Hepatocyte (in vitro differentiated cells): ENCODE results near the gene WTAP.

Source experiments
- CTCF ChIP-seq: fragments of 200-600 bp; sonication (generic); IDR thresholded peaks from 2 replicates; pipeline ENCODE4 v1.5.1; 2016; ENCODE audit warnings: antibody characterized with exemption, mild to moderate bottlenecking; ENCODE audit not compliant: poor library complexity
- EZH2 ChIP-seq: fragments of 200-600 bp; sonication (generic); IDR thresholded peaks from 2 replicates; pipeline ENCODE4 v1.6.1; 2016; ENCODE audit warnings: antibody characterized with exemption, mild to moderate bottlenecking, borderline replicate concordance
- EZH2phosphoT487 ChIP-seq: fragments of 200-600 bp; sonication (generic); IDR thresholded peaks from one replicate; pipeline ENCODE4 v1.6.1; 2018; ENCODE audit warnings: antibody characterized with exemption, mild to moderate bottlenecking, low read depth, moderate library complexity; ENCODE audit not compliant: unreplicated experiment, severe bottlenecking

- TF ChIP-seq CTCF (no peak), EZH2phosphoT487 (no peak), EZH2 (no peak)
Measured at GRCh38 chr6:159742165-159742564, 14.9 kb downstream of the WTAP start.
